Occipital lobe (tissue), 2 donors: ENCODE results near the gene C1orf141. TPM values are rescaled to one million over a fixed set of nuclear protein-coding genes. Genes with fewer than 3 reads are reported as not detected.
"Not testable (repeated sequence)": the region's sequence is repeated elsewhere in the genome, so short reads cannot be mapped to it uniquely, and the experiment has no call there.

Experiments used
- DNase-seq: peaks from one replicate; lab custom pipeline; 2025; lab: John Stamatoyannopoulos, UW
- total RNA-seq: library from RNA; depleted of rRNA; stranded (reverse); fragments of >200 nt; gene quantifications from one replicate; pipeline ENCODE4 v1.2.3, GENCODE V29; 2014

The C1orf141 gene
- not detected for total RNA-seq

DNA sequence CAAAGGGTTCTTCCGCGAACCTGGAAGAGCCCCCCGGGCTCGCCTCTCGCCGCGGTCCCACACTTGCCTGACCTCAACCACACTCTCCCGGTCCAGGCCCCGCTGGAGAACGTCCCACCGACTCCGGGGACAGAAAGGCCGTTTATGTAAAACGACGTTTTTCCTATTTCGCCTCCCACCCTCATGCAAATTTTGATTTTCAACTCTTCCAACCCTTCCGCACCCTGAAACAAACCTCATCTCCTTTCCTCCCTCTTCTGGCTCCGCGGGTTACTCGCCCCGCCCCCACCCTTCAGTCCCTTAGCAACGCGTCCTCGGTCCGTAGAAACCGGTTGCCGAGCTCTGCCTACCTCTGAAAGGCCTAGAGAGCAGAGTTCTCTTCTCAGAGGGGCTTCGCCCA is at the start of gene C1orf141:
TSS of gene C1orf141 (minus strand) at position 276 of the 400 bp plus-strand sequence. CDS start 7,730 bp downstream, outside the sequence.
- DNase-seq, result no peak

DNA sequence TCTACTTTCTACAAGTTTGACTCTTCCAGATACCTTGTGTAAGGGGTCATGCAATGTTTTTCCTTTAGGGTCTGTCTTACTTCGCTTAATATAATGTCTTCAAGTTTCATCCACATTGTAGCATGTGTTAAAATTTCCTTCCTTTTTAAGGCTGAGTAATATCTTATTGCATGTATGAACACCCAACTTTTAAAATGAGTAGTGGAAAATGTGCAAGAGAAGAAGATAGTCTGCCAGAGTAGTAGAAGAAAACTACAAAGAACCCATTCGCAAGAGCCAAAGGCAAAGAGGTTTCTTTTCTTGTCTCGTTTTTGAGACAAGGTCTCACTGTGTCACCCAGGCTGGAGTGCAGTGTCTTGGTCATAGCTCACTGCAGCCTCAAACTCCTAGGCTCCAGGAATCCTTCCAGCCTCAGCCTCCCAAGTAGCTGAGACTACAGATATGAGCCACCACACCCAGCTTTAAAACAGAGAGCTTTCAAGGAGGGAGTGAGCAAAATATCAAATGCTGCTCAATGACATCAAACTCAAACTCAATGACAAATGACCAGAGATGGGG is 40.8 kb upstream of the C1orf141 start:
- DNase-seq, result no peak

GRCh38 chr1:67174716-67175284 is 40.0 kb upstream of the C1orf141 start:
- no peak for DNase-seq

DNA sequence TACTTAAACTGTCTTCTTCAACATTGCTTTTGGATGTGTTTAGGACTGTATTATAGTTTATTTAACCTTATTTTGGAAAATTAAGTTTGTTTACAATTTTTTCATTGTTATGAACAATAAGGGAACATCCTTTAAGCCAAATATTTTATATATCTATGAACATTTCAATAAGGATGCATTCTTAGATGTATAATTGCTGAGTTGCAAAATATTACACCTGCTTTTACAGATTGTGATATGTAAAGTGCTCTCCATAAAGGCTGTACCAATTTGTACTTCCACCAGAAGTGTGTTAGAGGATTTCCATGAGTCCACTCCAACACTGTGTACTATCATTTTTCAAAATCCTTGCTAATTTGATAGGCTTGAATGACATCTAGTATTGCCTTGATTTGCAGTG is 39.2 kb upstream of the C1orf141 start:
- no peak for DNase-seq

DNA sequence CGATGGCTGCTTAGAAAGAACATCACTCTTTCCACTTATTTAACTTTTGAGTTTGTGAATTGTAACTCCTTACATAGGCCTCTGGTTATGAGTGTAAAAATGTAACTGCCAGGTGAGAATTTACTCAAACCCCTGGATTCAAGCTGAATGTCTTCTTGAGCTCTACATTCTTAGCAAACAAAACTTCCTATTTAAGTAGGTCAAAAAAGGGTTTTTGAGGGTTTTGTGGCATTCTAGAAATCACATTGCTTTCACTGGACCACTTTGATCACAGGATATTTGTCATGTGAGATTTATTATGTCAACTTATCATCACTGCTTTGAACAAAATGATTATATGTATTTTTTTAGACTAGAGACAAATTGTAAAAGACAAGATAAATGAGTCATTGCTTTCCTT is 37.2 kb upstream of the C1orf141 start:
- DNase-seq, result no peak

DNA sequence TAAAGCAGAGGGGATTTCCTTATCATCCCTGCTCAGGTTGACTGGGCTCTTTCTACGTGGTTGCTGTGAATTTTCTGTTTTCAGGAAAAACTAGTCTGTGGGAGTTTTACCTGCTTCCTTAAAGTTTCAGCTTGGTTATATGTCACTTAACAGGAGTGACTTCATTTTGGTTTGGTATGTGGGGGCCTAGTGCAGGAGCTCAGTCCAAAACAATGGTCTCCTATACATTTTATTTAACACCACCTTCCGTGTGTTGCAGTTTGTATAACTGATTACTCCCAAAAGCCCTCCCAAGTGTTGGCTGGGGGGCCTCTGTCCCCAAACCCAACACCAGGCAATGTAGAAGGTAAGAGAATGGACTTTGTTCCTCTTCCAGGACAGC is 36.8 kb upstream of the C1orf141 start:
- no peak for DNase-seq

DNA sequence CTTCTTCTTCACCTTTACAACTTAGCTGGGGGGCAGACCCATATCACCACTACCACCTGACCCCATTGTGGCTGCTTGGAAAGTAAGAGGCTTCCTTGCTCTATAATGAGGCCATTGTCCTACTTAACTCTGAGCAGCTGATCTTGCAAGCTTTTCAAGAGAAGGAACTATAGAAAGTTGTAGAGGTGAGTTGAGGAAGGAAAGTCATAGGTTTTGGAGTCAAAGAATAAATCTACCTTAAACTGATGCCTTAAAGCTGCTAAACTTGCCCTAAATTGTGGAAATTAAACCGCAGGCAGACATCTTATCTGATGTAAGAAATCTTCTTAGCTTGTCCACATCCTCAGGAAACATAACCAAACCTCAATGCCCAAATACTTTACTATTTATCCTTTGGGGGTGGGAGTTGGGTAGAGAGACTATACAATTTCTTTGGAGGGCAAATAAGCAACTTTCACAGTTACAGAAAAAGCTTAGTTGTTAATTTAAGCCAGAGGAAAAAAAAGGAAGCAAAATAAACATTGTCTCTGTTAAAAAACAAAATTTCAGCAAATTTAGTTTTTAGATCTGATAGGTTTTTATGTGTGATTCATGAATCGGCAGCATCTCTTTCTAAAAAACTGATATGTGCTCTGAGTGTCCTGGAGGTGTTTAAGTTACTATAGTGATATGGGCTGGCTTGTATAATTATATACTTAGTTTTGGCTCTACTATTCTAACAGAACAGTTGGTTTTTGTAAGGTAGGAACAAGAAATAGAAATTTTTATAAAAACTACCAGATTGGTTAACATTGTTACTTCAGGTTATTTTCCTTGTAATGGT is 36.2 kb upstream of the C1orf141 start:
- DNase-seq, result no peak

GRCh38 chr1:67169932-67170331 is 35.2 kb upstream of the C1orf141 start:
- no peak for DNase-seq

GRCh38 chr1:67169496-67169895 is 34.7 kb upstream of the C1orf141 start:
- no peak for DNase-seq

DNA sequence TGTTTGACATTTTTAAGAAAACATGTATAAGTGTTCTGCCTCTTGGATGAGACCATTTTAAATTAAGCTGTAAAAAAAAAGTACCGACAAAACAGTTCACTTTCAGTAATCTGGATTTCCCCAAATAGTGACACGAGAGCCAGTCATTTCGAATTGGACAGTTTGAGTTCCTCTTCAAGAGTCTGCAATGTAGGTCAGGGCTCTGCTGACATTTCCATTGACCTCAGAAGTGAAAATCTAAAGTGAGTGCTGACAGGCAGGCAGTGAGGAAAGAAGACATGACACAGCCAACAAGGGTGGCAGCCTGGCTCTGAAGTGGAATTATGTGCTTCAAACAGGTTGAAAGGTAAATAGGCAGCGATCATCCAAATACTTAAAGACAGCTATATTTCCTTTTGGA is 31.4 kb upstream of the C1orf141 start, which contains the start of gene IL23R:
TSS of gene IL23R (plus strand) at position 259 of the 400 bp plus-strand sequence. CDS start 1,667 bp downstream, outside the sequence.
- DNase-seq, result no peak

DNA sequence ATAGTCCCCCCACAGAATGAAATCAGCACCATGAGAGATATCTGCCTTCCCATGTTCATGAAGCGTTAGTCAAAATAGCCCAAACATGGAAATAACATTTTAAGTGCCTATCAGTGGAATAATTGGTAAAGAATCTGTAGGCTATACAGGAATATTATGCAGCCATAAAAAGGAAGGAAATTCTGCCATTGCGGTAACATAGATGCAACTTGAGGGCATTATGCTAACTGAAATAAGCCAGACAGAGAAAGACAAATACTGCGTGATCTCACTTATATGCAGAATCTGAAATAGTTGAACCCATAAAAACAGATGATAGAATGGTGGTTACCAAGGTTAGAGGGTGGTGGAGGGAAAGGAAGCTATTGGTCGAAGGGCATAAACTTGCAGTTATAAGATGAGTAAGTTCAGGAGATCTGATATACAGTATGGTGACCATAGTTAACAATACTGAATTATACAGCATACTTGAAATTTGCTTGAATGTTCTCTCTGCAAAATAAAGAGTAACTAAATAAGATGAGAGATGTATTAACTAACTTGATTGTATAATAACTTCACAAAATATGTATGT is 30.8 kb upstream of the C1orf141 start:
- DNase-seq, result no peak

- no peak for DNase-seq
These were observed 28.2 kb upstream of the C1orf141 start for GRCh38 chr1:67162954-67163353.

- DNase-seq, result no peak
These were observed 24.5 kb upstream of the C1orf141 start for GRCh38 chr1:67159233-67159632.

- DNase-seq, result no peak
These were observed 23.6 kb upstream of the C1orf141 start for GRCh38 chr1:67158401-67158800.

DNA sequence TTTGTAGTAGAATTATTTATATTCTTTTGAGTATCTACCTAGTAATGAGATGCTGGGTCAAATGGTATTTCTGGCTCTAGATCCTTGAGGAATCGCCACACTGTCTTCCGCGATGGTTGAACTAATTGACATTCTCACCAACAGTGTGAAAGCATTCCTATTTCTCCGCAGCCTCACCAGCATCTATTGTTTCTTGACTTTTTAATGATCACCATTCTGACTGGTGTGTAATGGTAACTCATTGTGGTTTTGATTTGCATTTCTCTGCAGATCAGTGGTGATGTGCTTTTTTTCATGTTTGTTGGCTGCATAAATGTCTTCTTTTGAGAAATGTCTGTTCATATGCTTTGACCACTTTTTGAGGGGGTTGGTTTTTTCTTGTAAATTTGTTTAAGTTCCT is 16.2 kb upstream of the C1orf141 start:
- no peak for DNase-seq

GRCh38 chr1:67149179-67149770 is 14.5 kb upstream of the C1orf141 start:
- peak; percentile 10 for DNase-seq

- DNase-seq, result no peak
These were observed 13.9 kb upstream of the C1orf141 start for GRCh38 chr1:67148516-67149178.

DNA sequence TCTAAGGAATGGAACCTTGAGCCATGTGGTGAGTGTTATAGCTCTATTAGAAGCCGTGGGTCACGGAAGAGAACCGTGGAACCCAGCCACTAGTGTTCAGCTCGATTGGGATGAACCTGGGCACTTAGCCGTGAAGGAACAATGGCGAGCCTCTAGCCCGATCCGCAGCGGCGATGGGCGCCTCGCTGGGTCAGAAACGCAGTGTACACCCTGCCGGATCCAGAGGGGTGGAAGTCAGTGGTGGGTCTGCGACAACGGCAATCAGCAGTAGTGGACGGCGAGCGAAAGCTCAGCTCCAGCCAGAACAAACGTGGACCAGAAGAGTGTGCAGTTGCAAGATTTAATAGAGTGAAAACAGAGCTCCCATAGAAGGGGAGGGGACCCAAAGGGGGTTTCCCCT is 13.2 kb upstream of the C1orf141 start:
- not testable (repeated sequence) for DNase-seq

DNA sequence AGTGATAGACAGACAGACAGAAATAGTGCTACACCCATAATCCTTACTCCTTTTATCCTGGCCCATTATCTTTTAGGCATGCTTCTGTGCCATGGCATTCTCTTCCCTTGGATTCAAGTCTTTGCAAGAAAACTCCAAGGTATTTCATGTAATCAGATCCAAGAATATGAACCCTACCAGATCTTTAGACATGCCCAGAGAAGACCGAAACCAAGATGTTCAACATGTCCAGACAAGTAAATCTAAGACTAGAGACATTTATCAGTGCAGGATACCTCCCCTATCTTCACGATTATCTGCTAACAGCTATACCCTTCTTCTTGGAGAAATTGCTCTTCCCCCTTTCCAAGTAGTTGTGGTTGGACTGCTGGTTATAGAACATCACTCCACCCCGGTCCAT is 11.8 kb upstream of the C1orf141 start:
- DNase-seq, result no peak

- DNase-seq, result no peak
These were observed 11.3 kb upstream of the C1orf141 start for GRCh38 chr1:67146101-67146500.

DNA sequence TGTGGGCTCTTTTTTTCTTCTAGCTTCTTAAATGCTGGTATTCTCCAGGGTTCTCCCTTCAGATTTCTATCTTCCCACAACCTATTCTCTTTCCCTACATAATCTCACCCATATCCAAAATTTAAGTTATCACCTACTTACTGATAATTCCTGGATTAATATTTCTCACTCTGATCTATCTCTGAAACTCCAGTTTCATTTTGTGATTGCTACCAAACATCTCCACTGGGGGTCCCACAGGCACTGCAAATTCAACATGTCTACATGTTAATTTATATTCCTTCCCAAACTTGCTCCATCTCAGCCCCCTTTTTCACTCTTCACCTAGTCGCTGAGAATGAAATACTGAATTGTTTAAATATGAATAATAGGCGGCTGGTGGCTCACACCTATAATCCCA is 9.9 kb upstream of the C1orf141 start:
- DNase-seq, result no peak
